ENCODE data around the gene TBC1D1. TPM values are rescaled to one million over a fixed set of nuclear protein-coding genes. Genes with fewer than 3 reads are reported as not detected.

TBC1D1 gene
- total and polyA plus RNA-seq, 2 experiments from 2014 or later, result 53.9 to 151 TPM

DNA sequence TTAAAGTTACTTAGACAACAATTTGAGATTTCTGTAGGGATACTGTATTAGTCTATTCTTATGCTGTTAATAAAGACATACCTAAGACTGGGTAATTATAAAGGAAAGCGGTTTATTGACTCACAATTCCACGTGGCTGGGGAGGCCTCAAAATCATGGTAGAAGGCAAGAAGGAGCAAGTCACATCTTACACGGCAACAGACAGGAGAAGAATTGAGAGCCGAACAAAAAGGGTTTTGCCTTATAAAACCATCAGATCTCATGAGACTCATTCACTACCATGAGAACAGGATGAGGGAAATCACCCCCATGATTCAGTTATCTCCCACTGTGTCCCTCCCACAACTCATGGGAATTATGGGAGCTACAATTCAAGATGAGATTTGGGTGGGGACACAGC, 80.3 kb downstream of the TBC1D1 start (continued):
- TF ChIP-seq, protein P1, sequence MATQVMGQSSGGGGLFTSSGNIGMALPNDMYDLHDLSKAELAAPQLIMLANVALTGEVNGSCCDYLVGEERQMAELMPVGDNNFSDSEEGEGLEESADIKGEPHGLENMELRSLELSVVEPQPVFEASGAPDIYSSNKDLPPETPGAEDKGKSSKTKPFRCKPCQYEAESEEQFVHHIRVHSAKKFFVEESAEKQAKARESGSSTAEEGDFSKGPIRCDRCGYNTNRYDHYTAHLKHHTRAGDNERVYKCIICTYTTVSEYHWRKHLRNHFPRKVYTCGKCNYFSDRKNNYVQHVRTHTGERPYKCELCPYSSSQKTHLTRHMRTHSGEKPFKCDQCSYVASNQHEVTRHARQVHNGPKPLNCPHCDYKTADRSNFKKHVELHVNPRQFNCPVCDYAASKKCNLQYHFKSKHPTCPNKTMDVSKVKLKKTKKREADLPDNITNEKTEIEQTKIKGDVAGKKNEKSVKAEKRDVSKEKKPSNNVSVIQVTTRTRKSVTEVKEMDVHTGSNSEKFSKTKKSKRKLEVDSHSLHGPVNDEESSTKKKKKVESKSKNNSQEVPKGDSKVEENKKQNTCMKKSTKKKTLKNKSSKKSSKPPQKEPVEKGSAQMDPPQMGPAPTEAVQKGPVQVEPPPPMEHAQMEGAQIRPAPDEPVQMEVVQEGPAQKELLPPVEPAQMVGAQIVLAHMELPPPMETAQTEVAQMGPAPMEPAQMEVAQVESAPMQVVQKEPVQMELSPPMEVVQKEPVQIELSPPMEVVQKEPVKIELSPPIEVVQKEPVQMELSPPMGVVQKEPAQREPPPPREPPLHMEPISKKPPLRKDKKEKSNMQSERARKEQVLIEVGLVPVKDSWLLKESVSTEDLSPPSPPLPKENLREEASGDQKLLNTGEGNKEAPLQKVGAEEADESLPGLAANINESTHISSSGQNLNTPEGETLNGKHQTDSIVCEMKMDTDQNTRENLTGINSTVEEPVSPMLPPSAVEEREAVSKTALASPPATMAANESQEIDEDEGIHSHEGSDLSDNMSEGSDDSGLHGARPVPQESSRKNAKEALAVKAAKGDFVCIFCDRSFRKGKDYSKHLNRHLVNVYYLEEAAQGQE (IDR thresholded peaks at IDR 0.05; ENCODE audit: unreplicated experiment), result no peak
- TF ChIP-seq CREB1 (CRISPR knock-in tag; IDR thresholded peaks at IDR 0.05; ENCODE audit: low read depth), result no peak
- TF ChIP-seq CTCF (conservative IDR thresholded peaks at IDR 0.05; ENCODE audit: low read depth in 2 of 2), result no peak
- no peak for TF ChIP-seq EZH2phosphoT487 (IDR thresholded peaks at IDR 0.05; ENCODE audit: unreplicated experiment)
- TF ChIP-seq NANOG (IDR thresholded peaks at IDR 0.05; ENCODE audit: borderline replicate concordance), result no peak
- TF ChIP-seq EZH2 (IDR thresholded peaks at IDR 0.05; ENCODE audit: low read depth, unreplicated experiment), result no peak
- TF ChIP-seq, protein P2, sequence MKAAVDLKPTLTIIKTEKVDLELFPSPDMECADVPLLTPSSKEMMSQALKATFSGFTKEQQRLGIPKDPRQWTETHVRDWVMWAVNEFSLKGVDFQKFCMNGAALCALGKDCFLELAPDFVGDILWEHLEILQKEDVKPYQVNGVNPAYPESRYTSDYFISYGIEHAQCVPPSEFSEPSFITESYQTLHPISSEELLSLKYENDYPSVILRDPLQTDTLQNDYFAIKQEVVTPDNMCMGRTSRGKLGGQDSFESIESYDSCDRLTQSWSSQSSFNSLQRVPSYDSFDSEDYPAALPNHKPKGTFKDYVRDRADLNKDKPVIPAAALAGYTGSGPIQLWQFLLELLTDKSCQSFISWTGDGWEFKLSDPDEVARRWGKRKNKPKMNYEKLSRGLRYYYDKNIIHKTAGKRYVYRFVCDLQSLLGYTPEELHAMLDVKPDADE (IDR thresholded peaks at IDR 0.05), result no peak
- TF ChIP-seq JUNB (IDR thresholded peaks at IDR 0.05; ENCODE audit: unreplicated experiment), result no peak

GRCh38 chr4:37973441-37973840, 82.6 kb downstream of the TBC1D1 start:
- Histone ChIP-seq H3K79me2 (replicated peaks; ENCODE audit: insufficient read depth) (peaks cover 9% of the 10 kb centered on the region), H3K27me3 (ENCODE audit: insufficient read depth) (no peaks in the 10 kb centered on the region), H3K36me3 (ENCODE audit: insufficient read depth) (no peaks in the 10 kb centered on the region), H3F3A (replicated peaks; ENCODE audit: low read depth) (peaks cover 8% of the 10 kb centered on the region), H4K20me1 (replicated peaks; ENCODE audit: insufficient read depth) (no peaks in the 10 kb centered on the region), H3K4me1 (ENCODE audit: insufficient read depth) (peaks cover 14% of the 10 kb centered on the region), H2AFZ (no peak overlapping the region), H3K9me2 (ENCODE audit: insufficient read depth) (peaks cover 7% of the 10 kb centered on the region; the same call in 1 of the 2 replicates), H3K27ac (ENCODE audit: low read depth) (no peak overlapping the region), H3K4me3 (no peak overlapping the region), H3K4me2 (no peak overlapping the region)
- DNase-seq (ENCODE audit: low spot score) (no peak), ATAC-seq (no peak)
- H3K9me3 Mint-ChIP-seq, result peaks cover 20% of the 10 kb centered on the region
- H3K27me3 Mint-ChIP-seq (ENCODE audit: insufficient read depth, low read depth, poor library complexity), result peaks cover 13% of the 10 kb centered on the region
- H3K36me3 Mint-ChIP-seq (ENCODE audit: low read depth), result peaks cover 5% of the 10 kb centered on the region; the same call in 1 of the 3 replicates
- H3K4me3 Mint-ChIP-seq, result no peak overlapping the region
- H3K27ac Mint-ChIP-seq, result no peak overlapping the region
- H3K4me1 Mint-ChIP-seq, result peaks cover 13% of the 10 kb centered on the region
- TF ChIP-seq ZNF114 (CRISPR knock-in tag; IDR thresholded peaks at IDR 0.05), result no peak
- TF ChIP-seq, protein P1 (IDR thresholded peaks at IDR 0.05; ENCODE audit: unreplicated experiment), result no peak
- TF ChIP-seq JUNB (IDR thresholded peaks at IDR 0.05; ENCODE audit: unreplicated experiment), result no peak
- no peak for TF ChIP-seq EZH2phosphoT487 (IDR thresholded peaks at IDR 0.05; ENCODE audit: unreplicated experiment)

All from GM23338 (cell line).